GM15510 (cell line): ENCODE data around the gene GLYR1.

Source experiments
- POLR2A ChIP-seq: IDR thresholded peaks from 3 replicates; pipeline ENCODE4 v1.6.1; 2011; ENCODE audit warnings: borderline replicate concordance; ENCODE audit not compliant: insufficient read length; ENCODE audit errors: extremely low read depth

Gene GLYR1

GRCh38 chr16:4795828-4796572 lies 51.1 kb downstream of the GLYR1 start:
- TF ChIP-seq POLR2A = no peak

- no peak for TF ChIP-seq POLR2A
These were observed 51.8 kb downstream of the GLYR1 start, which contains the start of gene SMIM22 for GRCh38 chr16:4795181-4795827. Gene SMIM22, plus strand, starts transcription at chr16:4795369. Its CDS starts 366 bp downstream, at chr16:4795735.

GRCh38 chr16:4792951-4793513 lies 54.1 kb downstream of the GLYR1 start:
- TF ChIP-seq POLR2A = no peak

GRCh38 chr16:4790871-4791270 lies 56.2 kb downstream of the GLYR1 start:
- TF ChIP-seq POLR2A = no peak

- no peak for TF ChIP-seq POLR2A
These were observed 56.8 kb downstream of the GLYR1 start for GRCh38 chr16:4790261-4790660.

- TF ChIP-seq POLR2A = no peak
These were observed 58.2 kb downstream of the GLYR1 start for GRCh38 chr16:4788910-4789309.

- TF ChIP-seq POLR2A = no peak
These were observed 58.6 kb downstream of the GLYR1 start for GRCh38 chr16:4788489-4788889.

- TF ChIP-seq POLR2A = no peak
These were observed 59.2 kb downstream of the GLYR1 start, which contains the start of gene SEPTIN12 for GRCh38 chr16:4787627-4788482. Gene SEPTIN12, minus strand, starts transcription at chr16:4788345. Its CDS starts 700 bp downstream, at chr16:4787645.

- no peak for TF ChIP-seq POLR2A
These were observed 60.0 kb downstream of the GLYR1 start for GRCh38 chr16:4787068-4787467.

GRCh38 chr16:4785758-4786433 lies 61.2 kb downstream of the GLYR1 start:
- no peak for TF ChIP-seq POLR2A

GRCh38 chr16:4783951-4784336 lies 63.1 kb downstream of the GLYR1 start:
- TF ChIP-seq POLR2A = no peak

- TF ChIP-seq POLR2A = no peak
These were observed 63.7 kb downstream of the GLYR1 start for GRCh38 chr16:4783251-4783950.

- no peak for TF ChIP-seq POLR2A
These were observed 66.9 kb downstream of the GLYR1 start for GRCh38 chr16:4780235-4780634.

GRCh38 chr16:4778050-4778392 lies 69.1 kb downstream of the GLYR1 start:
- no peak for TF ChIP-seq POLR2A
